ENCODE results near the gene L3MBTL1.

The L3MBTL1 gene

DNA sequence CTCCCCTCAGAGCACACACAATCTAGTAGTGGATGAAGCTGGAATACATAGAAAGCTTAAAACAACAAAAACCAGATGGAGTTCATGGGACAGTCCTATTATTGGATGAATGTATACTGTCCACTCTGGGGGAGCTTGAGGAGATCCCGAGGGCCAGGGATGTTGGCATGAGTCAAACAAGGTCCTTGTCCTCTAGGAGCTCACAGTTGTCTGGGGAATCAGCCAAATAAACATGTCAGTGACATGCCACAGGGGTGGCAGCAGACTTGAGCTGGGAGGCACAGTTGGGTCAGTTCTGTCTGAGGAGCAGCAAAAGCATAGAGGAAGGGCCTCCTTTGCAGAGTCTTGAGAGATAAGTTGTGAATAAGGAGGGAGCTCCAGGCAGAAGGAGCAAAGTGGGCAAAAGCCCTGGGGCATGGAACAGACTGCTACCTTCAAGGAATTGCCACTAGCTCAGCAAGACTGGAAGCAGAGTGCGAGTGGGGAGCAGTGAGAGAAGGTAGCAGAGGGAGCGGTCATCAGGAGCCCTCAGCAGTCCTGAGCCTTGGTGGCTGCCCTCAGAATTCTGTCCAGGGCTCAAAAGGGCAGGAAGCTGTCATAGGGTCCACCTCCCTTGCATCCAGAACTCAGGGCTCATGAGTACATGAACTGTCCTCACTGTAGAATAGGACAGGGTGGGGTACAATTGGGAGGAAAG lies 22.1 kb downstream of the L3MBTL1 start:
- H3K4me1 ChIP-seq (ENCODE audit: control insufficient read depth, insufficient read depth, low read length): peaks cover 9% of the 10 kb centered on the region
- no peak overlapping the region for H3K9ac ChIP-seq (ENCODE audit: low read length)
- no peaks in the 10 kb centered on the region for H3K27me3 ChIP-seq (replicated peaks; ENCODE audit: control insufficient read depth, insufficient read depth, low read length)
- no peaks in the 10 kb centered on the region for H3K36me3 ChIP-seq (ENCODE audit: control insufficient read depth, insufficient read depth, low read length, severe bottlenecking)
- H3K4me3 ChIP-seq (ENCODE audit: low read length): no peak overlapping the region
- peaks cover 2% of the 10 kb centered on the region for H3K9me3 ChIP-seq (ENCODE audit: control insufficient read depth, low read length)
- DNase-seq (ENCODE audit: low read depth): no peak

DNA sequence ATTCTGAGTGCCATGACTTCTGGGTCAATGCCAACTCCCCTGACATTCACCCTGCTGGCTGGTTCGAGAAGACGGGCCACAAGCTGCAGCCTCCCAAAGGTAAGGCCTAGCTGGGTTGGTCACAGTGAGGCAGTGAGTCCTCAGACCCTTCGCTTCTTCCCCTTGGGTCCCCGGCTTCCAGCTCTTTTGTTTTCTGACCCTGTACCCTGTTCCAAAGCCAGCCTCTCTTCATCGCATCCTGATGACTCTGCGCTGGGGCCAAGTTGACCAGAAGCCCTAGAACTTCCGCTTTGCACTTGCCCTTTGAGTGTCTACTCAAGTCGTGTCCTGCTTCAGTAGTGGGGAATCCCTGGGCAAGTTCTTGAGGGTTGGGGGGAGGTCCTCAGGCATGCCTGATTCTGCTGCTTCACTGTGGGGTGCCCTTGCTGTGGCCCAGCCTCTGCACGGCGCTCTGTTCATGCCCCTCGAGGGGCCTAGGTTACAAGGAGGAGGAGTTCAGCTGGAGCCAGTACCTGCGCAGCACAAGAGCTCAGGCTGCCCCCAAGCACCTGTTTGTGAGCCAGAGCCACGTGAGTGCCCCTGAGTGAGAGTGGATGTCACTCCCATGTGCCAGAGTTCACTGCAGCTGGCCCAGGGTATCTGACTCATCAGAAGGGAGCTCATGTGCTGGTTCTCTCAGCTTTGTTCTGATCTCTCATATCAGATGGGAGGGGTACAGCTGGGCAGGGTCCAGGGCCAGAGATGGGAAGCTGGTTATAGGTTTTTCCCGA lies 23.0 kb downstream of the L3MBTL1 start:
- Histone ChIP-seq H3K4me3 (ENCODE audit: low read length) (no peak overlapping the region), H3K36me3 (ENCODE audit: control insufficient read depth, insufficient read depth, low read length, severe bottlenecking) (no peaks in the 10 kb centered on the region), H3K9ac (ENCODE audit: low read length) (no peak overlapping the region), H3K4me1 (ENCODE audit: control insufficient read depth, insufficient read depth, low read length) (peaks cover 9% of the 10 kb centered on the region), H3K9me3 (ENCODE audit: control insufficient read depth, low read length) (no peaks in the 10 kb centered on the region), H3K27me3 (replicated peaks; ENCODE audit: control insufficient read depth, insufficient read depth, low read length) (no peaks in the 10 kb centered on the region)
- no peak for DNase-seq (ENCODE audit: low read depth)

DNA sequence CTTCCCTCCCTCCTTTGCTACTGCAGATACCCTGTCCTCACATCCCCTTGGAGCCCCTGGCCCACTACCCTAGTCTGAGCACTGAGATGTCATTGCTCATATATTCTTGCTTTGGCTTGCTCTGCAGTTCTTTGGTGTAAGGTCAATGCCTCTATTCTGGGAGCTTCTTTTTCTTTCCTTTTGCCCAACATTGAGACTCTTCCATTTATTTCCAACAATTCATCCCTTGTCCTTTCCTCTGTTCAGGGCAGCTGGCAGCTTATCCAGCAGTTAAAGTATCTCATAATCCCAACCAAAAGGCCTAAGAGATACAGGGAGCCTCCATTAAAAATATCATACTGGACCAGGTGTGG lies 23.6 kb downstream of the L3MBTL1 start:
- Histone ChIP-seq H3K4me3 (ENCODE audit: low read length) (no peak overlapping the region), H3K36me3 (ENCODE audit: control insufficient read depth, insufficient read depth, low read length, severe bottlenecking) (no peaks in the 10 kb centered on the region), H3K4me1 (ENCODE audit: control insufficient read depth, insufficient read depth, low read length) (peaks cover 9% of the 10 kb centered on the region), H3K9me3 (ENCODE audit: control insufficient read depth, low read length) (no peaks in the 10 kb centered on the region), H3K27me3 (replicated peaks; ENCODE audit: control insufficient read depth, insufficient read depth, low read length) (no peaks in the 10 kb centered on the region), H3K9ac (ENCODE audit: low read length) (no peak overlapping the region)
- DNase-seq (ENCODE audit: low read depth): no peak

DNA sequence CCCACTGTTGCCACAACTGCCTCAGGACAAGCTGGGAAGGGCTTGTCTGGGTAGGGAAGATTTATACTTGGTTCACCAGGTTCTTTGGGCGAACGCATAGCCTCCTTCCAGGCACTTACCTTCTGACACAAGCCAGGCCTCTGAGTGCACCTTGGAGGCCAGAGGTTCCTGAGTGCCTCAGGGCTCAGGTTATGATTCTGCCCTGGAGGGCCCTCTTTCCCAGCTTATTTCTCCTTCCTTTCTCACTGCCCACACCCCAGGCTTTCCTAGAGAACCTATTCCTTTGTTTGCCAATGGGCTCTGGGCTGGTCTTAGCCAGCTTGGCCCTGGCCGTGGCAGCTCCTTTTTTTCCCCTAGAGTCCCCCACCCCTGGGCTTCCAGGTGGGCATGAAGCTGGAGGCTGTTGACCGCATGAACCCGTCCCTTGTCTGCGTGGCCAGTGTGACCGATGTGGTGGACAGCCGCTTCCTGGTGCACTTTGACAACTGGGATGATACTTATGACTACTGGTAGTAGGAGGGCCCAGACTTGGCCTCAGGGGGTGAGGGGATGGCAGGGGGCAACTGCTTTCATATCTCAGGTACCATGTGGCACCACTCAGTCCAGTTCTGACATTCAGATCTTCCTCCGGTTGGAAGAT lies 25.0 kb downstream of the L3MBTL1 start:
- no peak for DNase-seq (ENCODE audit: low read depth)

DNA sequence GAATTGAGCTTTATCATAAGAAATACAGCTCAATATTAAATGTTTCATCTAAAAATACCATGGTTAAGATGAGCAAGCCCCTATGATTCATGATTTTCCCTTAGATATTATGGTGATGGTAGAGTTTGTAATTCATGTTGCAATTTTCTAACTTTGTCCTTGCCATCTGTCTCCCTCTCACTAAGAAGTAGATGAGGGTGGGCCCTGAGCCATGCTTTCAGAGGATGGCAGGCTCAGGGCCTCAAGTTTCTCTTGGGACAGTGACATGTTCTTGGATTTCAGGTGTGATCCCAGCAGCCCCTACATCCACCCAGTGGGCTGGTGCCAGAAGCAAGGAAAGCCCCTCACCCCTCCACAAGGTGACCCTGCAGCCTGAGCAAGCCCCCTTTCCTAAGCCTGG lies 25.6 kb downstream of the L3MBTL1 start:
- peaks cover 9% of the 10 kb centered on the region for H3K4me1 ChIP-seq (ENCODE audit: control insufficient read depth, insufficient read depth, low read length)
- peaks cover 4% of the 10 kb centered on the region for H3K36me3 ChIP-seq (ENCODE audit: control insufficient read depth, insufficient read depth, low read length, severe bottlenecking)
- H3K27me3 ChIP-seq (replicated peaks; ENCODE audit: control insufficient read depth, insufficient read depth, low read length): no peaks in the 10 kb centered on the region
- no peaks in the 10 kb centered on the region for H3K9me3 ChIP-seq (ENCODE audit: control insufficient read depth, low read length)
- no peak overlapping the region for H3K9ac ChIP-seq (ENCODE audit: low read length)
- H3K4me3 ChIP-seq (ENCODE audit: low read length): no peak overlapping the region
- DNase-seq (ENCODE audit: low read depth): peak; percentile 35

More for the DNA sequence above, 25.0 kb downstream of the L3MBTL1 start:
- Histone ChIP-seq H3K36me3 (ENCODE audit: control insufficient read depth, insufficient read depth, low read length, severe bottlenecking) (peaks cover 4% of the 10 kb centered on the region), H3K9ac (ENCODE audit: low read length) (no peak overlapping the region), H3K27me3 (replicated peaks; ENCODE audit: control insufficient read depth, insufficient read depth, low read length) (no peaks in the 10 kb centered on the region), H3K4me3 (ENCODE audit: low read length) (no peak overlapping the region), H3K4me1 (ENCODE audit: control insufficient read depth, insufficient read depth, low read length) (peaks cover 9% of the 10 kb centered on the region), H3K9me3 (ENCODE audit: control insufficient read depth, low read length) (no peaks in the 10 kb centered on the region)

DNA sequence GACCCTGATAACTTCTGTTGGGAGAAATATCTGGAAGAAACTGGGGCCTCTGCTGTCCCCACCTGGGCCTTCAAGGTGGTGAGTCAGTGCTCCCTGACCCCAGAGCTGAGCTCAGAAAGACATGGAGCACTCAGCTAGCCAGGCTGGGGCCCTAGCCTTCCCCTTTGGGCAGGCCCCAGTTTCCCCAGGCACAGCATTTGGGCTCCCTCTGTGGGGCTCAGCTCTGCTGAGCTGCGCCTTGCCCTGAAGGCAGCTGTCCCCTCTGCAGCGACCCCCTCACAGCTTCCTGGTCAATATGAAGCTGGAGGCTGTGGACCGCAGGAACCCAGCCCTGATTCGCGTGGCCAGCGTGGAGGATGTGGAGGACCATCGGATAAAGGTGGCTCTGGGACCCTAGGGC lies 26.5 kb downstream of the L3MBTL1 start:
- Histone ChIP-seq H3K4me1 (ENCODE audit: control insufficient read depth, insufficient read depth, low read length) (peaks cover 9% of the 10 kb centered on the region), H3K27me3 (replicated peaks; ENCODE audit: control insufficient read depth, insufficient read depth, low read length) (no peaks in the 10 kb centered on the region)
- no peak for DNase-seq (ENCODE audit: low read depth)

DNA sequence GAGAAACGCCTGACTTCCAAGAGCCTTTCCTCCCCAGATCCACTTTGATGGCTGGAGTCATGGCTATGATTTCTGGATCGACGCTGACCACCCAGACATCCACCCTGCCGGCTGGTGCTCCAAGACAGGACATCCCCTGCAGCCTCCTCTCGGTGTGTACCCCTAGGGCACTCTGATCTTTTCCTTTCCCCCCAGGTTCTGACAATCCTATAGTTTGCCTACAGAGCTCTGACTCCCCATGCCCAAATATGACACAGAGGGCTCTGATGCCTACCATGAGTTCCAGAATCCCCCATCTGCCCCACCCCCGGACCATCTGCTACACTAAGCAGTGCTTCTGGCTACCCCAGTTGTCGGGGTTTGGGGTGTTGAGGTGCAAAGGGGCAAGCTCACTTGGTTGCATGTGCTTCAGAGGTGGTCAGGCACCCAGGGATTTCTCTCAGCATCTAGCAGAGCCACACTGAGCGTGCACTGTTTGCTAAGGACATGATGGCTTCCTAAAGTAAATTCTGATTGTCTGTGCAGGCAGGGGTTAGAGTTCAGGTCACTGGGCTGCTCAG lies 27.4 kb downstream of the L3MBTL1 start:
- H3K9me3 ChIP-seq (ENCODE audit: control insufficient read depth, low read length): no peaks in the 10 kb centered on the region
- peaks cover 9% of the 10 kb centered on the region for H3K4me1 ChIP-seq (ENCODE audit: control insufficient read depth, insufficient read depth, low read length)
- no peak overlapping the region for H3K9ac ChIP-seq (ENCODE audit: low read length)
- DNase-seq (ENCODE audit: low read depth): no peak
- peaks cover 4% of the 10 kb centered on the region for H3K36me3 ChIP-seq (ENCODE audit: control insufficient read depth, insufficient read depth, low read length, severe bottlenecking)
- H3K27me3 ChIP-seq (replicated peaks; ENCODE audit: control insufficient read depth, insufficient read depth, low read length): no peaks in the 10 kb centered on the region
- no peak overlapping the region for H3K4me3 ChIP-seq (ENCODE audit: low read length)

More for the DNA sequence above, 26.5 kb downstream of the L3MBTL1 start:
- Histone ChIP-seq H3K36me3 (ENCODE audit: control insufficient read depth, insufficient read depth, low read length, severe bottlenecking) (peaks cover 4% of the 10 kb centered on the region), H3K4me3 (ENCODE audit: low read length) (no peak overlapping the region), H3K9me3 (ENCODE audit: control insufficient read depth, low read length) (no peaks in the 10 kb centered on the region), H3K9ac (ENCODE audit: low read length) (no peak overlapping the region)

DNA sequence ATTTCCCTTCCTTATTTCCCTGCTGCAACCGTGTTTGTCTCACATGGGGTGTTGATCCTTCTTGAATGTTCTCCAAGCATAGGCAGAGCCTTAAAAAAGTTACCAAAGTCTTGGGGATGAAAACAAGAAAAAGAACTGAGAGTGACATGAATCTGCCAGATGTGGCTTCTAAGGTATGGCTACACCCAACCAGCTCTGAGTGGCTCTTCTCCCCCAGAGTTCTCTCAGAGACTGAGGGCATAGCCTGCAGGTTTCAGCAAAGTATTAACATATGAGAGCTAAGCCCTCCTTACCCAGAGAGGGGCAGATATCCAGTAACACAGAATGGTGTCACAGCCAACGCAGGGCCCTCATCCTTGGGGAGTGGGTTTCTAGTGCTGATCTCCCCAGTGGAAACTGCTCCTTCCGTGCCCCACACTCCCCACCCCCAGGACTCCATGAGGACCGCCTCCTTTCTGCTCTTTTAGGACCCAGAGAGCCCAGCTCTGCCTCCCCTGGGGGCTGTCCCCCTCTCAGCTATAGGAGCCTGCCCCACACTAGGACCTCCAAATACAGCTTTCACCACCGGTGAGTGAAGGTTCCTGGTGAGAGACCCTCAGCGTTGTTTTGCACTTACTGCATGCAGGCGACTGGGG lies 28.0 kb downstream of the L3MBTL1 start:
- no peak for DNase-seq (ENCODE audit: low read depth)
- Histone ChIP-seq H3K9me3 (ENCODE audit: control insufficient read depth, low read length) (no peaks in the 10 kb centered on the region), H3K4me1 (ENCODE audit: control insufficient read depth, insufficient read depth, low read length) (peaks cover 9% of the 10 kb centered on the region), H3K36me3 (ENCODE audit: control insufficient read depth, insufficient read depth, low read length, severe bottlenecking) (peaks cover 4% of the 10 kb centered on the region), H3K9ac (ENCODE audit: low read length) (no peak overlapping the region), H3K27me3 (replicated peaks; ENCODE audit: control insufficient read depth, insufficient read depth, low read length) (no peaks in the 10 kb centered on the region), H3K4me3 (ENCODE audit: low read length) (no peak overlapping the region)

DNA sequence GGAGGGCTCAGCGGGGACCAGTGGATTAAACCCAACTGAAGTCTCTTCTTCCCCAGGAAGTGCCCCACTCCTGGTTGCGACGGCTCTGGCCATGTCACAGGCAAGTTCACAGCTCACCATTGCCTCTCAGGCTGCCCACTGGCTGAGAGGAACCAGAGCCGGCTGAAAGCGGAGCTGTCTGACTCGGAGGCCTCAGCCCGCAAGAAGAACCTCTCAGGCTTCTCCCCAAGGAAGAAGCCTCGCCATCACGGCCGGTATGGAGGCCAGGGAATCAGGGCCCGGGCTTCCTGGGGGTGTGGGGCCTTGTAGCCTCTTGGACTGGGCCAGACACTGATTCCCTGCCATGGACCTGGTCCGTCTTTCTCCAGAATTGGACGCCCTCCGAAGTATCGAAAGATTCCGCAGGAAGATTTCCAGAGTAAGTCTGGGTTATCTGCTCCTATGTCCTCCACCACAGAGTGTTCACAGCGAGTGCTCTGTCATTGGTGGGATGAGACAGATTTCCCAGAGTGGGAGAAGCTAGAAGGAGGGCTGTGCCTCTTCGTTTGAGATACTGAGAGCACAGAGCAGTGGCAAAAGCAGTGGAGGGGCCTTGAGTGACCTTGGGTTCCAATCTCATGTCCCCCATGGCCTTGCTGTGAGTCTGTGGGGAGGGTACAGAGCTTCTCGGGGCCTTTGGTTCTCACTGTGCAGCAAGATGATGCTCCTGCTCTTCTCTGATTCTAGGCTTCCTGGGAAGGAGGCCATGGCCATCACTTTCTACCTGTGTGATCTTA lies 28.7 kb downstream of the L3MBTL1 start:
- H3K9ac ChIP-seq (ENCODE audit: low read length): no peak overlapping the region
- H3K27me3 ChIP-seq (replicated peaks; ENCODE audit: control insufficient read depth, insufficient read depth, low read length): no peaks in the 10 kb centered on the region
- peaks cover 9% of the 10 kb centered on the region for H3K4me1 ChIP-seq (ENCODE audit: control insufficient read depth, insufficient read depth, low read length)
- H3K4me3 ChIP-seq (ENCODE audit: low read length): no peak overlapping the region
- no peaks in the 10 kb centered on the region for H3K9me3 ChIP-seq (ENCODE audit: control insufficient read depth, low read length)
- no peak for DNase-seq (ENCODE audit: low read depth)
- peaks cover 4% of the 10 kb centered on the region for H3K36me3 ChIP-seq (ENCODE audit: control insufficient read depth, insufficient read depth, low read length, severe bottlenecking)

DNA sequence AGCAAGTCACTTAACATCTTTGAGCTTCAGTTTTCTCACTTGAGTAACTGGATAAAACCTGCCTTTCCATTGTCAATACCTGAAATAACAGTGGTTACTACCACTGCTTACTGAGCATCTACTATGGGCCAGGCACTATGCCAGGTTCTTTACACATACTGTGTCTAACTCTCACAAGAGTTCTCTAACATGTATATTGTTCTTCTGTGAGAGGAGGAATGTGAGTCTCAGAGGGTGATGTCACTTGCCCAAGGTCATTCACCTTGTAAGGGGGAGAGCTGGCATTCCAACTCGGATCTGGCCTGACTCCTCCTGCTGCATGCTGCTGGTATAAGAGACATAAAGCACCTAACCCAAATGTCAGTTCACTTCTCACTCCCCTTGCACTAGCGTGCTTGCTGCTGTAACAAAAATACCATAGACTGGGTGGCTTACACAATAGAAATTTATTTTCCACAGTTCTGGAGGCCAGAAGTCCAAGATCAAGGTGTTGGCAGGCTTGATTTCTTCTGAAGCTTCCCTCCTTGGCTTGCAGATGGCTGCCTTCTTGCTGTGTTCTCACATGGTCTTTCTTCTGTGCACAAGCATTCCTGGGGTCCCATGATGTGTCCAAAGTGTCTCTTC lies 29.4 kb downstream of the L3MBTL1 start:
- H3K4me3 ChIP-seq (ENCODE audit: low read length): no peak overlapping the region
- H3K4me1 ChIP-seq (ENCODE audit: control insufficient read depth, insufficient read depth, low read length): peaks cover 9% of the 10 kb centered on the region
- H3K9me3 ChIP-seq (ENCODE audit: control insufficient read depth, low read length): no peaks in the 10 kb centered on the region
- H3K36me3 ChIP-seq (ENCODE audit: control insufficient read depth, insufficient read depth, low read length, severe bottlenecking): peaks cover 4% of the 10 kb centered on the region
- no peak for DNase-seq (ENCODE audit: low read depth)
- no peaks in the 10 kb centered on the region for H3K27me3 ChIP-seq (replicated peaks; ENCODE audit: control insufficient read depth, insufficient read depth, low read length)
- no peak overlapping the region for H3K9ac ChIP-seq (ENCODE audit: low read length)

All from adipocyte (in vitro differentiated cells).